H9 (cell line): Measurements from ENCODE around the gene STOM. TPM values are rescaled to one million over a fixed set of nuclear protein-coding genes. Genes with fewer than 3 reads are reported as not detected.

ENCODE experiments used
- DNase-seq: peaks from one replicate; pipeline ENCODE4 v3.0.0-alpha.2; 2017
- H2AFZ ChIP-seq: one replicate; pipeline ENCODE4 v1.6.1; 2013; ENCODE audit warnings: mild to moderate bottlenecking, low read length, control low read depth, moderate library complexity
- H2AK5ac ChIP-seq: 2 replicates; pipeline ENCODE4 v1.6.1; 2013; ENCODE audit warnings: low read length, control low read depth, mixed read lengths; ENCODE audit not compliant: insufficient read length
- H2BK120ac ChIP-seq: one replicate; pipeline ENCODE4 v1.6.1; 2013; ENCODE audit warnings: low read depth, mild to moderate bottlenecking, low read length, control low read depth, inconsistent platforms; ENCODE audit not compliant: poor library complexity, severe bottlenecking
- H2BK12ac ChIP-seq: 2 replicates; pipeline ENCODE4 v1.6.1; 2013; ENCODE audit warnings: low read length, control low read depth, mixed read lengths, low read depth; ENCODE audit not compliant: insufficient read length
- H2BK15ac ChIP-seq: 2 replicates; pipeline ENCODE4 v1.6.1; 2013; ENCODE audit warnings: low read depth, low read length, control low read depth
- H2BK20ac ChIP-seq: one replicate; pipeline ENCODE4 v1.6.1; 2013; ENCODE audit warnings: low read depth, mild to moderate bottlenecking, low read length, control low read depth, inconsistent platforms; ENCODE audit not compliant: poor library complexity, severe bottlenecking
- H2BK5ac ChIP-seq: 2 replicates; pipeline ENCODE4 v1.6.1; 2013; ENCODE audit warnings: low read length, control low read depth, mixed read lengths; ENCODE audit not compliant: insufficient read length
- H3K14ac ChIP-seq: 2 replicates; pipeline ENCODE4 v1.6.1; 2013; ENCODE audit warnings: low read length, control low read depth; ENCODE audit not compliant: insufficient read depth
- H3K18ac ChIP-seq: 2 replicates; pipeline ENCODE4 v1.6.1; 2013; ENCODE audit warnings: low read depth, mild to moderate bottlenecking, mixed read lengths, low read length, control low read depth; ENCODE audit not compliant: insufficient read length
- H3K23ac ChIP-seq: 2 replicates; pipeline ENCODE4 v1.6.1; 2013; ENCODE audit warnings: low read length, control low read depth, mixed read lengths, low read depth; ENCODE audit not compliant: insufficient read length
- H3K23me2 ChIP-seq: 2 replicates; pipeline ENCODE4 v1.6.1; 2013; ENCODE audit warnings: low read depth, mild to moderate bottlenecking, mixed read lengths, low read length, control low read depth; ENCODE audit not compliant: insufficient read length, poor library complexity, severe bottlenecking
- H3K27ac ChIP-seq: 2 replicates; pipeline ENCODE4 v1.5.1; 2013; ENCODE audit warnings: low read length, control low read depth, mixed read lengths, low read depth; ENCODE audit not compliant: insufficient read length
- H3K27me3 ChIP-seq: 2 replicates; pipeline ENCODE4 v1.6.1; 2013; ENCODE audit warnings: low read length, control low read depth, inconsistent platforms; ENCODE audit not compliant: insufficient read depth
- H3K4ac ChIP-seq: 2 replicates; pipeline ENCODE4 v1.6.1; 2013; ENCODE audit warnings: low read depth, mild to moderate bottlenecking, control low read depth, inconsistent platforms, low read length, moderate library complexity
- H3K4me1 ChIP-seq: 2 replicates; pipeline ENCODE4 v1.6.1; 2013; ENCODE audit warnings: low read length, control low read depth, inconsistent platforms; ENCODE audit not compliant: insufficient read depth
- H3K4me2 ChIP-seq: 2 replicates; pipeline ENCODE4 v1.6.1; 2013; ENCODE audit warnings: low read length, control low read depth, mixed read lengths; ENCODE audit not compliant: insufficient read length, insufficient read depth
- H3K56ac ChIP-seq: 2 replicates; pipeline ENCODE4 v1.6.1; 2013; ENCODE audit warnings: low read depth, mild to moderate bottlenecking, mixed read lengths, low read length, control low read depth; ENCODE audit not compliant: insufficient read length
- H3K79me1 ChIP-seq: 2 replicates; pipeline ENCODE4 v1.6.1; 2013; ENCODE audit warnings: low read depth, mild to moderate bottlenecking, moderate library complexity, low read length, control low read depth, inconsistent platforms; ENCODE audit not compliant: insufficient read depth, poor library complexity, severe bottlenecking
- H3K79me2 ChIP-seq: 2 replicates; pipeline ENCODE4 v1.6.1; 2013; ENCODE audit warnings: low read length, control low read depth, inconsistent platforms; ENCODE audit not compliant: insufficient read depth
- H3K9ac ChIP-seq: 2 replicates; pipeline ENCODE4 v1.6.1; 2013; ENCODE audit warnings: low read length, control low read depth, mixed read lengths; ENCODE audit not compliant: insufficient read length; ENCODE audit errors: extremely low read depth
- H3K9me3 ChIP-seq: one replicate; pipeline ENCODE4 v1.6.1; 2013; ENCODE audit warnings: low read depth, low read length, inconsistent platforms; ENCODE audit not compliant: control insufficient read depth
- H3T11ph ChIP-seq: one replicate; pipeline ENCODE4 v1.6.1; 2013; ENCODE audit warnings: mild to moderate bottlenecking, low read length, control low read depth, inconsistent platforms
- H4K20me1 ChIP-seq: one replicate; pipeline ENCODE4 v1.6.1; 2013; ENCODE audit not compliant: control insufficient read depth, insufficient read length, insufficient read depth
- H4K5ac ChIP-seq: 2 replicates; pipeline ENCODE4 v1.6.1; 2013; ENCODE audit warnings: low read depth, mild to moderate bottlenecking, mixed read lengths, low read length, control low read depth; ENCODE audit not compliant: insufficient read length
- H4K8ac ChIP-seq: replicated peaks from 2 replicates; pipeline ENCODE4 v1.6.1; 2013; ENCODE audit warnings: low read length, control low read depth, mixed read lengths, low read depth; ENCODE audit not compliant: insufficient read length
- H4K91ac ChIP-seq: 2 replicates; pipeline ENCODE4 v1.6.1; 2013; ENCODE audit warnings: low read depth, mild to moderate bottlenecking, moderate library complexity, mixed read lengths, low read length, control low read depth; ENCODE audit not compliant: insufficient read length
- H3K27ac Mint-ChIP-seq, 3 experiments: 2 replicates in 2 of 3; 3 replicates in 1 of 3; pipeline ENCODE4 v1.8.0; 2020 to 2021; ENCODE audit warnings: mixed read lengths in 3 of 3, mild to moderate bottlenecking in 1 of 3, moderate library complexity in 1 of 3
- H3K27me3 Mint-ChIP-seq: 2 replicates; pipeline ENCODE4 v1.8.0; 2021; ENCODE audit warnings: low read depth, mild to moderate bottlenecking, moderate library complexity, mixed read lengths
- H3K36me3 Mint-ChIP-seq, 3 experiments: 2 replicates in 2 of 3; 3 replicates in 1 of 3; pipeline ENCODE4 v1.8.0; 2020 to 2021; ENCODE audit warnings: low read depth in 3 of 3, mixed read lengths in 3 of 3; ENCODE audit not compliant: insufficient read depth in 1 of 3
- H3K4me1 Mint-ChIP-seq, 2 experiments: 2 replicates each; pipeline ENCODE4 v1.8.0; 2020; ENCODE audit warnings: mixed read lengths in 2 of 2
- H3K4me3 Mint-ChIP-seq, 2 experiments: 2 replicates in 1 of 2; 3 replicates in 1 of 2; pipeline ENCODE4 v1.8.0; 2020 to 2021; ENCODE audit warnings: mild to moderate bottlenecking in 2 of 2, mixed read lengths in 2 of 2, moderate library complexity in 1 of 2
- H3K9me3 Mint-ChIP-seq, 2 experiments: 2 replicates in 1 of 2; 3 replicates in 1 of 2; pipeline ENCODE4 v1.8.0; 2020; ENCODE audit warnings: mild to moderate bottlenecking in 2 of 2, mixed read lengths in 2 of 2, moderate library complexity in 1 of 2
- CTCF ChIP-seq: fragments of 200-600 bp; sonication (generic); conservative IDR thresholded peaks from 3 replicates; pipeline ENCODE4 v1.8.0; 2021; ENCODE audit warnings: antibody characterized with exemption, mild to moderate bottlenecking
- WGBS: extraction: QIAGEN DNeasy Blood & Tissue Kit; methylation state at CpG from one replicate; pipeline ENCODE4 v1.1.7; 2013; ENCODE audit warnings: missing lambda C conversion rate, low lambda C conversion rate, mixed read lengths; ENCODE audit not compliant: insufficient read length; ENCODE audit errors: extremely low coverage; 5-methylcytosine and 5-hydroxymethylcytosine counted together
- total RNA-seq: library from RNA; stranded (reverse); gene quantifications from 2 replicates; pipeline ENCODE4 v1.2.1, GENCODE V29; 2021

STOM gene
- total RNA-seq, 1 experiment from 2014 or later: 15.3 TPM

- WGBS: no CpG with 5 or more reads among the region's 5 CpGs
- Mint-ChIP-seq H3K27me3 (no peaks in the 10 kb centered on the region; the same call in none of the 2 replicates), H3K27ac (no peak overlapping the region; a peak in 1 of 7 replicates), H3K9me3 (no peaks in the 10 kb centered on the region), H3K4me3 (no peak overlapping the region), H3K4me1 (peaks cover 0 to 9% of the 10 kb centered on the region in 2 experiments; a peak in 1 of 4 replicates), H3K36me3 (peaks cover 0 to 16% (median 6%) of the 10 kb centered on the region in 3 experiments; a peak in 3 of 7 replicates)
- Histone ChIP-seq H3K23ac (no peak overlapping the region), H3K4ac (no peak overlapping the region), H2AFZ (no peak overlapping the region), H3K79me2 (no peaks in the 10 kb centered on the region), H2BK5ac (no peak overlapping the region), H3K14ac (no peak overlapping the region), H3K23me2 (no peaks in the 10 kb centered on the region), H3K18ac (no peak overlapping the region), H3K79me1 (no peaks in the 10 kb centered on the region), H2BK20ac (no peak overlapping the region), H3T11ph (no peak overlapping the region), H3K9me3 (no peaks in the 10 kb centered on the region), H3K27ac (no peak overlapping the region), H3K56ac (no peak overlapping the region), H2BK120ac (no peak overlapping the region), H4K20me1 (no peaks in the 10 kb centered on the region), H2AK5ac (no peak overlapping the region), H3K9ac (no peak overlapping the region), H4K91ac (no peak overlapping the region), H4K8ac (no peak overlapping the region), H4K5ac (no peak overlapping the region), H3K4me1 (no peaks in the 10 kb centered on the region), H3K4me2 (no peak overlapping the region), H2BK12ac (no peak overlapping the region), H3K27me3 (no peaks in the 10 kb centered on the region), H2BK15ac (no peak overlapping the region)
- no peak for TF ChIP-seq CTCF
- no peak for DNase-seq
Measured at GRCh38 chr9:121324316-121324715, 45.7 kb downstream of the STOM start.
